Thyroid gland (tissue), 4 donors: ENCODE measurements around the gene FXR2.

ENCODE experiments used
- POLR2A ChIP-seq, 2 donors: fragments of 450-650 bp; IDR thresholded peaks; one replicate each; pipeline ENCODE4 v1.6.1; 2017; ENCODE audit warnings: antibody characterized with exemption in 2 of 2, mild to moderate bottlenecking in 2 of 2, moderate library complexity in 1 of 2
- TF ChIP-seq, protein P1 (sequence below), 6 experiments: fragments of 200-600 bp in 3 of 6; fragments of 450-650 bp in 3 of 6; sonication (generic) in 3 of 6; IDR thresholded peaks; one replicate each; pipeline ENCODE4 v1.5.1; 2016 to 2019; ENCODE audit warnings: antibody characterized with exemption in 6 of 6, mild to moderate bottlenecking in 2 of 6, inconsistent platforms in 1 of 6, moderate library complexity in 1 of 6

DNA sequence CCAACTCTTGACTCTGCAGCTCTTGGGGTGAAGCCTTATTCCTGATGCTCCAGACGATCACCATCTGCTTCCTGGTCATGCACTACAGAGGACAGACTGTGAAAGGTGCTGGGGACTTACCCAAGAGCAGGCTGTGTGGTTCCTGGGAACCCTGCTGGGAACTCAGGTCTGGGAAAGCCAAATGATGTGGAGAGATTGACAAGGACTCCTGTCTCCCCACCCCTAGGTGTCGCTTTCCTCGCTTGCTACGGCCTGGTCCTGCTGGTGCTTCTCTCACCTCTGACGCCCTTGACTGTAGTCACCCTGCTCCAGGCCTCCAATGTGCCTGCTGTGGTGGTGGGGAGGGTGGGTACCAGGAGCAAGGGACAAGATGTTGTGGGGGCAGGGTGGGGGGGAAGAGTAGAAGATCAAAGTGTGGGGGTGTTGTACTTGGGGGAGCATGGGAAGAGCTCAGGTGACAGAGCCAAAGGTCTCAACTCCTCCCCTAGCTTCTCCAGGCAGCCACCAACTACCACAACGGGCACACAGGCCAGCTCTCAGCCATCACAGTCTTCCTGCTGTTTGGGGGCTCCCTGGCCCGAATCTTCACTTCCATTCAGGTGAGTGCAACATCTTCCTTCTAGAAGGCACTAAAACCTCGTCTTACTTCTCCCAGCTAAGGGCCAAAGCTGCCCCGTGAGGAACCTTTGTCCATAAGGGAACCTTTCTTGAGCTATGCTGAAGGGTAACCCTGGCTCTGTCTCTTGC is 27.9 kb downstream of the FXR2 start:
- TF ChIP-seq, protein P1, sequence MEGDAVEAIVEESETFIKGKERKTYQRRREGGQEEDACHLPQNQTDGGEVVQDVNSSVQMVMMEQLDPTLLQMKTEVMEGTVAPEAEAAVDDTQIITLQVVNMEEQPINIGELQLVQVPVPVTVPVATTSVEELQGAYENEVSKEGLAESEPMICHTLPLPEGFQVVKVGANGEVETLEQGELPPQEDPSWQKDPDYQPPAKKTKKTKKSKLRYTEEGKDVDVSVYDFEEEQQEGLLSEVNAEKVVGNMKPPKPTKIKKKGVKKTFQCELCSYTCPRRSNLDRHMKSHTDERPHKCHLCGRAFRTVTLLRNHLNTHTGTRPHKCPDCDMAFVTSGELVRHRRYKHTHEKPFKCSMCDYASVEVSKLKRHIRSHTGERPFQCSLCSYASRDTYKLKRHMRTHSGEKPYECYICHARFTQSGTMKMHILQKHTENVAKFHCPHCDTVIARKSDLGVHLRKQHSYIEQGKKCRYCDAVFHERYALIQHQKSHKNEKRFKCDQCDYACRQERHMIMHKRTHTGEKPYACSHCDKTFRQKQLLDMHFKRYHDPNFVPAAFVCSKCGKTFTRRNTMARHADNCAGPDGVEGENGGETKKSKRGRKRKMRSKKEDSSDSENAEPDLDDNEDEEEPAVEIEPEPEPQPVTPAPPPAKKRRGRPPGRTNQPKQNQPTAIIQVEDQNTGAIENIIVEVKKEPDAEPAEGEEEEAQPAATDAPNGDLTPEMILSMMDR (IDR thresholded peaks at IDR 0.05) = no peak
- no peak for TF ChIP-seq POLR2A (IDR thresholded peaks at IDR 0.05)
